NB4 (cell line): ENCODE measurements around the gene UQCC3.

Experiments
- POLR2A ChIP-seq: IDR thresholded peaks from 2 replicates; pipeline ENCODE4 v1.6.1; 2011; ENCODE audit warnings: mild to moderate bottlenecking; ENCODE audit not compliant: insufficient read length; ENCODE audit errors: extremely low read depth
- TF ChIP-seq, protein P1 (sequence below): IDR thresholded peaks from one replicate; pipeline ENCODE4 v1.5.1; 2012; ENCODE audit warnings: low read depth, low read length

DNA sequence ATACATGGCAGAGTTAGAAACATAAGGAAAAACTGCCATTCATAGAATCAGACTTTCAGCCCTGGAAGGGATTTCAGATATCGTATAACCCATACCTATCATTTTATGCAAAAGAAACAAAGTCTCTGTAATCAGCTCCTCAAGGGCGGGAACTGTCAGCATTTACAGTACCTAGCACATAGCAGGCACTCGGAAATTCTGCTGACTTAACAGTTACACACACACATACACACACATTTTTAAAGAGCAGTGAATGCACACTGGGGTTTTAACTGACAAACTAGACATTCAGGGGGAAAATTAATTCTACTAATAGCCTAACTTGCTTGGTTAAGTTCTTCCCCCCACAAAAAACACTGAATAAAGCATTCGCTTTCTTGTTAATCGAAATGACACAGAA is 44.7 kb downstream of the UQCC3 start:
- TF ChIP-seq, protein P1, sequence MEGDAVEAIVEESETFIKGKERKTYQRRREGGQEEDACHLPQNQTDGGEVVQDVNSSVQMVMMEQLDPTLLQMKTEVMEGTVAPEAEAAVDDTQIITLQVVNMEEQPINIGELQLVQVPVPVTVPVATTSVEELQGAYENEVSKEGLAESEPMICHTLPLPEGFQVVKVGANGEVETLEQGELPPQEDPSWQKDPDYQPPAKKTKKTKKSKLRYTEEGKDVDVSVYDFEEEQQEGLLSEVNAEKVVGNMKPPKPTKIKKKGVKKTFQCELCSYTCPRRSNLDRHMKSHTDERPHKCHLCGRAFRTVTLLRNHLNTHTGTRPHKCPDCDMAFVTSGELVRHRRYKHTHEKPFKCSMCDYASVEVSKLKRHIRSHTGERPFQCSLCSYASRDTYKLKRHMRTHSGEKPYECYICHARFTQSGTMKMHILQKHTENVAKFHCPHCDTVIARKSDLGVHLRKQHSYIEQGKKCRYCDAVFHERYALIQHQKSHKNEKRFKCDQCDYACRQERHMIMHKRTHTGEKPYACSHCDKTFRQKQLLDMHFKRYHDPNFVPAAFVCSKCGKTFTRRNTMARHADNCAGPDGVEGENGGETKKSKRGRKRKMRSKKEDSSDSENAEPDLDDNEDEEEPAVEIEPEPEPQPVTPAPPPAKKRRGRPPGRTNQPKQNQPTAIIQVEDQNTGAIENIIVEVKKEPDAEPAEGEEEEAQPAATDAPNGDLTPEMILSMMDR = no peak
- no peak for TF ChIP-seq POLR2A
